IMR-90 (cell line): ENCODE data around the gene WAS. TPM values are rescaled to one million over a fixed set of nuclear protein-coding genes. Genes with fewer than 3 reads are reported as not detected.

Experiments used
- ATAC-seq: fragments of 200-7000 bp; cut with Tn5 transposase; 2 replicates; pipeline ENCODE4 v1.9.1; 2020; ENCODE audit warnings: low read depth, mild to moderate bottlenecking, moderate library complexity
- BruUV-seq: library from RNA; stranded (reverse); fragments of 400-500 nt; replicated peaks from 2 replicates; lab custom pipeline; 2021; lab: Mats Ljungman, UMichigan
- CTCF ChIA-PET: fragments of 300-600 bp; formaldehyde crosslinking; extraction: SDS; loops from one replicate; lab custom pipeline; 2021; ENCODE audit warnings: antibody characterized with exemption; lab: Yijun Ruan, JAX
- POLR2A ChIA-PET: fragments of 300-600 bp; sonication (Branson Sonifier 250); formaldehyde crosslinking; loops from one replicate; lab custom pipeline; 2022; ENCODE audit warnings: antibody characterized with exemption; ENCODE audit not compliant: unreplicated experiment; lab: Charles Lee
- DNase-seq: peaks from one replicate; pipeline ENCODE4 v3.0.0; 2013
- H2AFZ ChIP-seq: replicated peaks from 2 replicates; pipeline ENCODE3; 2013; ENCODE audit warnings: low read length, mild to moderate bottlenecking; ENCODE audit not compliant: poor library complexity
- H2AK5ac ChIP-seq: 2 replicates; pipeline ENCODE4 v1.6.1; 2013; ENCODE audit warnings: low read depth, low read length, inconsistent platforms
- H2AK9ac ChIP-seq: replicated peaks from 2 replicates; pipeline ENCODE3; 2013; ENCODE audit warnings: mild to moderate bottlenecking, low read depth, low read length, moderate library complexity; ENCODE audit not compliant: poor library complexity
- H2BK120ac ChIP-seq: 2 replicates; pipeline ENCODE4 v1.6.1; 2013; ENCODE audit warnings: low read depth, low read length, inconsistent platforms
- H2BK15ac ChIP-seq: 3 replicates; pipeline ENCODE4 v1.6.1; 2013; ENCODE audit warnings: low read depth, low read length, inconsistent platforms
- H2BK20ac ChIP-seq: 2 replicates; pipeline ENCODE4 v1.6.1; 2013; ENCODE audit warnings: low read depth, mild to moderate bottlenecking, inconsistent platforms, low read length, moderate library complexity
- H2BK5ac ChIP-seq: 2 replicates; pipeline ENCODE4 v1.6.1; 2013; ENCODE audit warnings: mild to moderate bottlenecking, low read depth, low read length, inconsistent platforms; ENCODE audit not compliant: poor library complexity, severe bottlenecking
- H3K14ac ChIP-seq: replicated peaks from 2 replicates; pipeline ENCODE4 v1.6.1; 2013; ENCODE audit warnings: low read depth, low read length, inconsistent platforms
- H3K18ac ChIP-seq: 2 replicates; pipeline ENCODE4 v1.6.1; 2013; ENCODE audit warnings: low read depth, low read length, control low read depth
- H3K23ac ChIP-seq: 2 replicates; pipeline ENCODE4 v1.6.1; 2013; ENCODE audit warnings: low read depth, low read length, inconsistent platforms
- H3K27ac ChIP-seq: 2 replicates; pipeline ENCODE4 v1.5.1; 2013; ENCODE audit warnings: mild to moderate bottlenecking, control low read depth, low read length; ENCODE audit not compliant: insufficient read depth
- H3K27me3 ChIP-seq: 2 replicates; pipeline ENCODE4 v1.6.1; 2013; ENCODE audit warnings: low read length; ENCODE audit not compliant: control insufficient read depth, insufficient read depth
- H3K36me3 ChIP-seq: 2 replicates; pipeline ENCODE4 v1.6.1; 2013; ENCODE audit warnings: low read length, mixed read lengths; ENCODE audit not compliant: control insufficient read depth, insufficient read depth
- H3K4ac ChIP-seq: 2 replicates; pipeline ENCODE4 v1.6.1; 2013; ENCODE audit warnings: low read depth, low read length, inconsistent platforms
- H3K4me1 ChIP-seq: 2 replicates; pipeline ENCODE4 v1.6.1; 2013; ENCODE audit warnings: low read length, mixed read lengths; ENCODE audit not compliant: control insufficient read depth, insufficient read depth
- H3K4me2 ChIP-seq: 2 replicates; pipeline ENCODE4 v1.6.1; 2013; ENCODE audit warnings: low read depth, mild to moderate bottlenecking, control low read depth, low read length, moderate library complexity
- H3K4me3 ChIP-seq: 2 replicates; pipeline ENCODE4 v1.5.1; 2013; ENCODE audit warnings: low read depth, mild to moderate bottlenecking, control low read depth, low read length, moderate library complexity; ENCODE audit not compliant: insufficient read depth
- H3K56ac ChIP-seq: 2 replicates; pipeline ENCODE4 v1.6.1; 2013; ENCODE audit warnings: low read length, inconsistent platforms; ENCODE audit not compliant: insufficient read depth; ENCODE audit errors: extremely low read depth
- H3K79me1 ChIP-seq, 2 experiments: 2 replicates each; pipeline ENCODE4 v1.6.1; 2013; ENCODE audit warnings: low read length in 2 of 2, inconsistent platforms in 1 of 2, low read depth in 1 of 2
- H3K9ac ChIP-seq: 2 replicates; pipeline ENCODE4 v1.6.1; 2013; ENCODE audit warnings: low read depth, low read length, control low read depth
- H3K9me1 ChIP-seq: 2 replicates; pipeline ENCODE4 v1.6.1; 2013; ENCODE audit warnings: low read length, inconsistent platforms; ENCODE audit not compliant: insufficient read depth
- H3K9me3 ChIP-seq: 2 replicates; pipeline ENCODE4 v1.6.1; 2013; ENCODE audit warnings: low read length; ENCODE audit not compliant: control insufficient read depth, insufficient read depth
- H4K20me1 ChIP-seq: 2 replicates; pipeline ENCODE4 v1.6.1; 2013; ENCODE audit warnings: low read length, inconsistent platforms; ENCODE audit not compliant: insufficient read depth
- H4K5ac ChIP-seq: 2 replicates; pipeline ENCODE4 v1.6.1; 2013; ENCODE audit warnings: mild to moderate bottlenecking, low read depth, low read length, control low read depth
- H4K8ac ChIP-seq, 2 experiments: 2 replicates each; pipeline ENCODE4 v1.6.1; 2013; ENCODE audit warnings: low read depth in 2 of 2, low read length in 2 of 2, control low read depth in 1 of 2, inconsistent platforms in 1 of 2
- H4K91ac ChIP-seq: 2 replicates; pipeline ENCODE4 v1.6.1; 2013; ENCODE audit warnings: low read depth, low read length, inconsistent platforms; ENCODE audit not compliant: insufficient read depth
- BHLHE40 ChIP-seq: fragments of 150-350 bp; IDR thresholded peaks from 2 replicates; pipeline ENCODE4 v1.6.1; 2016; ENCODE audit warnings: mild to moderate bottlenecking, low read depth, low read length
- CEBPB ChIP-seq: IDR thresholded peaks from 2 replicates; pipeline ENCODE4 v1.6.1; 2012; ENCODE audit warnings: low read depth, low read length, improper control_type of control experiment
- CHD1 ChIP-seq: IDR thresholded peaks from 2 replicates; pipeline ENCODE4 v1.6.1; 2012; ENCODE audit warnings: low read depth, low read length, improper control_type of control experiment
- FOS ChIP-seq: fragments of 150-350 bp; IDR thresholded peaks from 2 replicates; pipeline ENCODE4 v1.6.1; 2016; ENCODE audit warnings: low read depth, low read length
- MAFK ChIP-seq: IDR thresholded peaks from 2 replicates; pipeline ENCODE4 v1.6.1; 2012; ENCODE audit warnings: low read depth, low read length, improper control_type of control experiment
- MAZ ChIP-seq: IDR thresholded peaks from 2 replicates; pipeline ENCODE4 v1.6.1; 2012; ENCODE audit warnings: low read depth, mild to moderate bottlenecking, low read length, improper control_type of control experiment, moderate library complexity, borderline replicate concordance
- MXI1 ChIP-seq: IDR thresholded peaks from 2 replicates; pipeline ENCODE4 v1.6.1; 2012; ENCODE audit warnings: low read depth, mild to moderate bottlenecking, low read length, moderate library complexity, borderline replicate concordance
- NFE2L2 ChIP-seq: fragments of 150-350 bp; IDR thresholded peaks from 2 replicates; pipeline ENCODE4 v1.6.1; 2016; ENCODE audit warnings: low read depth, mild to moderate bottlenecking, low read length
- POLR2A ChIP-seq: IDR thresholded peaks from 2 replicates; pipeline ENCODE4 v1.6.1; 2012; ENCODE audit warnings: mild to moderate bottlenecking, low read depth, low read length
- RAD21 ChIP-seq: IDR thresholded peaks from 2 replicates; pipeline ENCODE4 v1.6.1; 2012; ENCODE audit warnings: low read length, improper control_type of control experiment
- RCOR1 ChIP-seq: IDR thresholded peaks from 2 replicates; pipeline ENCODE4 v1.6.1; 2012; ENCODE audit warnings: mild to moderate bottlenecking, low read length, improper control_type of control experiment; ENCODE audit not compliant: insufficient replicate concordance
- RFX5 ChIP-seq: IDR thresholded peaks from 2 replicates; pipeline ENCODE4 v1.8.0; 2012; ENCODE audit warnings: low read depth, mild to moderate bottlenecking, low read length, moderate library complexity
- SMC3 ChIP-seq: fragments of 150-350 bp; IDR thresholded peaks from 2 replicates; pipeline ENCODE4 v1.6.1; 2016; ENCODE audit warnings: low read depth, mild to moderate bottlenecking, antibody characterized with exemption, low read length, moderate library complexity
- WGBS, 2 experiments: methylation state at CpG; one replicate each; pipeline versions ENCODE4 v1.1.5 to v1.1.7; 2013; ENCODE audit warnings: missing lambda C conversion rate in 2 of 2; ENCODE audit not compliant: insufficient read length in 1 of 2; ENCODE audit errors: extremely low coverage in 2 of 2; 5-methylcytosine and 5-hydroxymethylcytosine counted together
- dilution Hi-C: fragments of 300-500 bp; cut with HindIII; formaldehyde crosslinking; loops from one replicate; pipeline ENCODE4 v1.14.3; 2018; ENCODE audit warnings: low sequenced_read_pairs; ENCODE audit not compliant: unreplicated experiment
- in situ Hi-C: fragments of 300-500 bp; cut with MboI; formaldehyde crosslinking; loops from 3 replicates; pipeline ENCODE4 v1.14.3; 2019; ENCODE audit warnings: low sequenced_read_pairs, inconsistent platforms, mixed read lengths
- intact Hi-C: fragments of 100-400 bp; cut with micrococcal nuclease; formaldehyde crosslinking; loops from 2 replicates; pipeline ENCODE4 v1.10.0; 2022
- polyA plus RNA-seq, 3 experiments: library from polyadenylated mRNA; depleted of rRNA; stranded (reverse); fragments of >200 nt; gene quantifications; 2 replicates each; pipeline ENCODE4 v1.2.3, GENCODE V29; 2012; ENCODE audit warnings: low replicate concordance in 1 of 3
- total RNA-seq: library from RNA; depleted of rRNA; stranded (reverse); fragments of >200 nt; gene quantifications from 2 replicates; pipeline ENCODE4 v1.2.3, GENCODE V29; 2012
- TF ChIP-seq, protein P1 (sequence below): fragments of 150-350 bp; IDR thresholded peaks from 2 replicates; pipeline ENCODE4 v1.6.1; 2017; ENCODE audit warnings: mild to moderate bottlenecking, antibody characterized with exemption, low read length, low read depth
- TF ChIP-seq, protein P2 (sequence below): fragments of 150-350 bp; IDR thresholded peaks from 2 replicates; pipeline ENCODE4 v1.6.1; 2016; ENCODE audit warnings: low read depth, mild to moderate bottlenecking, low read length, moderate library complexity, borderline replicate concordance
- TF ChIP-seq, protein P3 (sequence below): conservative IDR thresholded peaks from 2 replicates; pipeline ENCODE4 v1.5.1; 2012; ENCODE audit warnings: mild to moderate bottlenecking, low read depth, low read length, improper control_type of control experiment

The WAS gene
- total and polyA plus RNA-seq, 2 of the 4 experiments (the other 2 are of a cell fraction), result 0.14 TPM; not detected in 1

DNA sequence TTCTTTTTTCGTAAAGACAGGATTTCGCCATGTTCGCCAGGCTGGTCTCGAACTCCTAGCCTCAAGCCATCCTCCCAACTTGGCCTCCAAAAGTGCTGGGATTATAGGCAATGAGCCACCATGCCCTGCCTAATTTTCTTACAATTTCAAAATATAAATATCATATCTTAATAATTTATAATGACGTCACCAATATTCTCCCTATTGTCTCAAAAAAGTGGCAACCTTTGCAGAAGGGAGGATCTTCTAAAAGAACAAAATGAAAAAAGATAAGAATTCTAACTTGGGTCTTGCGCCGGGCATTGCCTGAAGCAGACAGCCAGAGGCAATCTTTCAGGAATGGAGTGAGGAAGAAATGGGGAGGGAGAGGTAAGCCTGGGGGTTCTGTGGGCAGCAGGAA lies 37.9 kb upstream of the WAS start:
- Histone ChIP-seq H4K91ac (no peak overlapping the region), H3K56ac (no peak overlapping the region), H4K5ac (no peak overlapping the region), H3K23ac (no peak overlapping the region), H2AFZ (no peak overlapping the region), H3K9me1 (no peaks in the 10 kb centered on the region), H3K9ac (no peak overlapping the region), H3K79me1 (no peaks in the 10 kb centered on the region), H3K27me3 (no peaks in the 10 kb centered on the region; the same call in 1 of the 2 replicates), H3K4me2 (no peak overlapping the region), H2BK20ac (no peak overlapping the region), H4K8ac (no peak overlapping the region), H3K36me3 (no peaks in the 10 kb centered on the region), H2AK9ac (no peak overlapping the region), H3K9me3 (no peaks in the 10 kb centered on the region), H2BK15ac (no peak overlapping the region), H2BK120ac (no peak overlapping the region), H3K4me3 (no peak overlapping the region), H4K20me1 (no peaks in the 10 kb centered on the region), H2AK5ac (no peak overlapping the region), H3K4ac (no peak overlapping the region), H3K27ac (no peak overlapping the region), H2BK5ac (no peak overlapping the region), H3K18ac (no peak overlapping the region), H3K14ac (no peak overlapping the region), H3K4me1 (no peaks in the 10 kb centered on the region)
- no peak for ATAC-seq
- no TSS peak for BruUV-seq
- dilution Hi-C loops, result no loop called here
- WGBS, 2 experiments, result no CpG with 5 or more reads among the region's 7 CpGs
- intact Hi-C loops, result loop anchor here (10.0 kb wide), 1 partner anchor 299 kb away; no protein-coding TSS in a partner anchor
- ChIA-PET CTCF (no interaction called here), POLR2A (no interaction called here)
- in situ Hi-C loops, result no loop called here
- TF ChIP-seq, protein P1, sequence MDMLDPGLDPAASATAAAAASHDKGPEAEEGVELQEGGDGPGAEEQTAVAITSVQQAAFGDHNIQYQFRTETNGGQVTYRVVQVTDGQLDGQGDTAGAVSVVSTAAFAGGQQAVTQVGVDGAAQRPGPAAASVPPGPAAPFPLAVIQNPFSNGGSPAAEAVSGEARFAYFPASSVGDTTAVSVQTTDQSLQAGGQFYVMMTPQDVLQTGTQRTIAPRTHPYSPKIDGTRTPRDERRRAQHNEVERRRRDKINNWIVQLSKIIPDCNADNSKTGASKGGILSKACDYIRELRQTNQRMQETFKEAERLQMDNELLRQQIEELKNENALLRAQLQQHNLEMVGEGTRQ, result no peak
- TF ChIP-seq, protein P2, sequence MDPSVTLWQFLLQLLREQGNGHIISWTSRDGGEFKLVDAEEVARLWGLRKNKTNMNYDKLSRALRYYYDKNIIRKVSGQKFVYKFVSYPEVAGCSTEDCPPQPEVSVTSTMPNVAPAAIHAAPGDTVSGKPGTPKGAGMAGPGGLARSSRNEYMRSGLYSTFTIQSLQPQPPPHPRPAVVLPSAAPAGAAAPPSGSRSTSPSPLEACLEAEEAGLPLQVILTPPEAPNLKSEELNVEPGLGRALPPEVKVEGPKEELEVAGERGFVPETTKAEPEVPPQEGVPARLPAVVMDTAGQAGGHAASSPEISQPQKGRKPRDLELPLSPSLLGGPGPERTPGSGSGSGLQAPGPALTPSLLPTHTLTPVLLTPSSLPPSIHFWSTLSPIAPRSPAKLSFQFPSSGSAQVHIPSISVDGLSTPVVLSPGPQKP, result no peak
- TF ChIP-seq BHLHE40, result no peak
- TF ChIP-seq, protein P3, sequence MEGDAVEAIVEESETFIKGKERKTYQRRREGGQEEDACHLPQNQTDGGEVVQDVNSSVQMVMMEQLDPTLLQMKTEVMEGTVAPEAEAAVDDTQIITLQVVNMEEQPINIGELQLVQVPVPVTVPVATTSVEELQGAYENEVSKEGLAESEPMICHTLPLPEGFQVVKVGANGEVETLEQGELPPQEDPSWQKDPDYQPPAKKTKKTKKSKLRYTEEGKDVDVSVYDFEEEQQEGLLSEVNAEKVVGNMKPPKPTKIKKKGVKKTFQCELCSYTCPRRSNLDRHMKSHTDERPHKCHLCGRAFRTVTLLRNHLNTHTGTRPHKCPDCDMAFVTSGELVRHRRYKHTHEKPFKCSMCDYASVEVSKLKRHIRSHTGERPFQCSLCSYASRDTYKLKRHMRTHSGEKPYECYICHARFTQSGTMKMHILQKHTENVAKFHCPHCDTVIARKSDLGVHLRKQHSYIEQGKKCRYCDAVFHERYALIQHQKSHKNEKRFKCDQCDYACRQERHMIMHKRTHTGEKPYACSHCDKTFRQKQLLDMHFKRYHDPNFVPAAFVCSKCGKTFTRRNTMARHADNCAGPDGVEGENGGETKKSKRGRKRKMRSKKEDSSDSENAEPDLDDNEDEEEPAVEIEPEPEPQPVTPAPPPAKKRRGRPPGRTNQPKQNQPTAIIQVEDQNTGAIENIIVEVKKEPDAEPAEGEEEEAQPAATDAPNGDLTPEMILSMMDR, result no peak
- no peak for TF ChIP-seq SMC3
- no peak for TF ChIP-seq MAZ
- no peak for TF ChIP-seq CEBPB
- no peak for TF ChIP-seq RCOR1
- TF ChIP-seq POLR2A, result no peak
- no peak for TF ChIP-seq MAFK
- TF ChIP-seq RAD21, result no peak
- no peak for TF ChIP-seq FOS
- TF ChIP-seq CHD1, result no peak
- TF ChIP-seq RFX5, result no peak
- TF ChIP-seq MXI1, result no peak
- TF ChIP-seq NFE2L2, result no peak
- DNase-seq, result no peak
